HCT116 (cell line): ENCODE results near the gene IKZF3. TPM values are rescaled to one million over a fixed set of nuclear protein-coding genes. Genes with fewer than 3 reads are reported as not detected.
A peak's percentile ranks its signal among the peaks of the same experiment; 100 is the strongest.

Experiments
- ATAC-seq: fragments of 200-7000 bp; cut with Tn5 transposase; 2 replicates; pipeline ENCODE4 v1.9.1; 2020; ENCODE audit warnings: mild to moderate bottlenecking, moderate library complexity
- BruUV-seq: library from RNA; stranded (reverse); fragments of 400-500 nt; replicated peaks from 2 replicates; lab custom pipeline; 2021; lab: Mats Ljungman, UMichigan
- CTCF ChIA-PET: fragments of 300-600 bp; sonication (Branson Sonifier 250); formaldehyde crosslinking; loops from one replicate; lab custom pipeline; 2021; ENCODE audit warnings: antibody characterized with exemption; lab: Charles Lee
- POLR2A ChIA-PET: fragments of 300-600, 350-600 bp; sonication (Branson Sonifier 250); formaldehyde crosslinking; loops from one replicate; lab custom pipeline; 2021; ENCODE audit warnings: antibody characterized with exemption; lab: Charles Lee
- RAD21 ChIA-PET, 2 experiments: fragments of 300-600 bp; sonication (Branson Sonifier 250); formaldehyde crosslinking; loops; one replicate each; lab custom pipeline; 2023; ENCODE audit warnings: low total read pairs in 2 of 2; ENCODE audit not compliant: uncharacterized antibody in 2 of 2, unreplicated experiment in 2 of 2, low non-redundant PET in 1 of 2; lab: Charles Lee
- DNase-seq: peaks from one replicate; pipeline ENCODE4 v3.0.0-alpha.2; 2010; ENCODE audit warnings: low read depth, low spot score
- H2AFZ ChIP-seq: fragments of 200-600 bp; shearing (Covaris generic), sonication (generic); 2 replicates; pipeline ENCODE4 v1.6.1; 2017; ENCODE audit warnings: low read depth, mixed run types, mixed read lengths, antibody characterized with exemption, low read length; ENCODE audit not compliant: poor library complexity, severe bottlenecking
- H3K27ac ChIP-seq: 2 replicates; pipeline ENCODE4 v1.5.1; 2012; ENCODE audit warnings: low read depth, low read length
- H3K27me3 ChIP-seq: fragments of 200-600 bp; sonication (generic); 2 replicates; pipeline ENCODE4 v1.6.1; 2016; ENCODE audit warnings: mixed run types, low read length, mixed read lengths; ENCODE audit not compliant: insufficient read depth
- H3K36me3 ChIP-seq, 2 experiments: fragments of 200-500 bp in 1 of 2; fragments of 200-600 bp in 1 of 2; sonication (Bioruptor generic) in 1 of 2; sonication (generic) in 1 of 2; 2 replicates each; pipeline versions ENCODE4 v1.5.1 to v1.6.1; 2014 to 2016; ENCODE audit warnings: low read length in 2 of 2, inconsistent platforms in 1 of 2, mixed read lengths in 1 of 2, mixed run types in 1 of 2; ENCODE audit not compliant: insufficient read depth in 2 of 2, control insufficient read depth in 1 of 2
- H3K4me1 ChIP-seq, 2 experiments: fragments of 200-600 bp in 1 of 2; sonication (generic) in 1 of 2; 2 replicates each; pipeline versions ENCODE4 v1.5.1 to v1.6.1; 2012 to 2017; ENCODE audit warnings: low read length in 2 of 2, inconsistent platforms in 1 of 2, mild to moderate bottlenecking in 1 of 2, mixed read lengths in 1 of 2, mixed run types in 1 of 2, moderate library complexity in 1 of 2; ENCODE audit not compliant: insufficient read depth in 2 of 2, control insufficient read depth in 1 of 2
- H3K4me2 ChIP-seq: fragments of 200-600 bp; sonication (generic); 2 replicates; pipeline ENCODE4 v1.6.1; 2017; ENCODE audit warnings: mixed run types, low read length, mixed read lengths
- H3K4me3 ChIP-seq, 2 experiments: fragments of 200-600 bp in 1 of 2; sonication (generic) in 1 of 2; replicated peaks in 1 of 2; 2 replicates each; pipeline ENCODE4 v1.5.1; 2011 to 2016; ENCODE audit warnings: low read length in 2 of 2, control low read depth in 1 of 2, low read depth in 1 of 2, mild to moderate bottlenecking in 1 of 2, mixed read lengths in 1 of 2, mixed run types in 1 of 2
- H3K79me2 ChIP-seq: fragments of 200-600 bp; sonication (generic); 2 replicates; pipeline ENCODE4 v1.6.1; 2017; ENCODE audit warnings: mild to moderate bottlenecking, mixed run types, low read length, moderate library complexity, mixed read lengths; ENCODE audit not compliant: insufficient read depth
- H3K9ac ChIP-seq: fragments of 200-600 bp; sonication (generic); 2 replicates; pipeline ENCODE4 v1.6.1; 2016; ENCODE audit warnings: low read length, mixed read lengths
- H3K9me2 ChIP-seq: fragments of 200-600 bp; sonication (generic), shearing (Covaris generic); 2 replicates; pipeline ENCODE4 v1.6.1; 2017; ENCODE audit warnings: mixed run types, mild to moderate bottlenecking, moderate library complexity; ENCODE audit not compliant: insufficient read depth
- H3K9me3 ChIP-seq, 2 experiments: fragments of 200-500 bp in 1 of 2; fragments of 200-600 bp in 1 of 2; sonication (Bioruptor generic) in 1 of 2; sonication (generic) in 1 of 2; 2 replicates each; pipeline ENCODE4 v1.6.1; 2014 to 2017; ENCODE audit warnings: low read length in 2 of 2, mixed read lengths in 2 of 2, inconsistent platforms in 1 of 2, low read depth in 1 of 2, mild to moderate bottlenecking in 1 of 2, mixed run types in 1 of 2, moderate library complexity in 1 of 2; ENCODE audit not compliant: control insufficient read depth in 1 of 2, insufficient read depth in 1 of 2
- H4K20me1 ChIP-seq: fragments of 200-600 bp; sonication (generic), shearing (Covaris generic); 2 replicates; pipeline ENCODE4 v1.6.1; 2017; ENCODE audit warnings: mixed run types, mild to moderate bottlenecking, moderate library complexity; ENCODE audit not compliant: insufficient read depth
- CBX3 ChIP-seq: IDR thresholded peaks from 2 replicates; pipeline ENCODE4 v1.6.1; 2012; ENCODE audit warnings: low read depth
- CEBPB ChIP-seq: IDR thresholded peaks from 2 replicates; pipeline ENCODE4 v1.6.1; 2012; ENCODE audit warnings: low read depth
- ELF1 ChIP-seq: IDR thresholded peaks from 2 replicates; pipeline ENCODE4 v1.6.1; 2012; ENCODE audit warnings: low read depth, borderline replicate concordance
- POLR2AphosphoS5 ChIP-seq: IDR thresholded peaks from 2 replicates; pipeline ENCODE4 v1.6.1; 2011; ENCODE audit warnings: mild to moderate bottlenecking, low read depth, low read length, moderate library complexity
- SP1 ChIP-seq: IDR thresholded peaks from 2 replicates; pipeline ENCODE4 v1.6.1; 2012; ENCODE audit warnings: low read depth
- SRF ChIP-seq: IDR thresholded peaks from 2 replicates; pipeline ENCODE4 v1.6.1; 2012; ENCODE audit warnings: low read depth
- intact Hi-C: fragments of 100-400 bp; cut with micrococcal nuclease; formaldehyde crosslinking; loops from 2 replicates; pipeline ENCODE4 v1.10.0; 2022
- total RNA-seq: library from RNA; stranded (reverse); gene quantifications from one replicate; pipeline ENCODE4 v1.2.1, GENCODE V29; 2021; ENCODE audit not compliant: unreplicated experiment
- TF ChIP-seq, protein P1 (sequence below), 3 experiments: fragments of 200-600 bp in 1 of 3; sonication (generic) in 1 of 3; IDR thresholded peaks in 2 of 3; conservative IDR thresholded peaks in 1 of 3; 2 replicates each; pipeline ENCODE4 v1.5.1; 2012 to 2017; ENCODE audit warnings: low read depth in 2 of 3, low read length in 2 of 3, antibody characterized with exemption in 1 of 3, borderline replicate concordance in 1 of 3, control low read depth in 1 of 3, mild to moderate bottlenecking in 1 of 3, mixed read lengths in 1 of 3, mixed run types in 1 of 3, moderate library complexity in 1 of 3; ENCODE audit not compliant: insufficient read depth in 1 of 3
- TF ChIP-seq, protein P2 (sequence below): IDR thresholded peaks from 2 replicates; pipeline ENCODE4 v1.6.1; 2012; ENCODE audit warnings: low read depth

Gene IKZF3
- total RNA-seq, 1 experiment from 2014 or later, result 0.30 TPM

DNA sequence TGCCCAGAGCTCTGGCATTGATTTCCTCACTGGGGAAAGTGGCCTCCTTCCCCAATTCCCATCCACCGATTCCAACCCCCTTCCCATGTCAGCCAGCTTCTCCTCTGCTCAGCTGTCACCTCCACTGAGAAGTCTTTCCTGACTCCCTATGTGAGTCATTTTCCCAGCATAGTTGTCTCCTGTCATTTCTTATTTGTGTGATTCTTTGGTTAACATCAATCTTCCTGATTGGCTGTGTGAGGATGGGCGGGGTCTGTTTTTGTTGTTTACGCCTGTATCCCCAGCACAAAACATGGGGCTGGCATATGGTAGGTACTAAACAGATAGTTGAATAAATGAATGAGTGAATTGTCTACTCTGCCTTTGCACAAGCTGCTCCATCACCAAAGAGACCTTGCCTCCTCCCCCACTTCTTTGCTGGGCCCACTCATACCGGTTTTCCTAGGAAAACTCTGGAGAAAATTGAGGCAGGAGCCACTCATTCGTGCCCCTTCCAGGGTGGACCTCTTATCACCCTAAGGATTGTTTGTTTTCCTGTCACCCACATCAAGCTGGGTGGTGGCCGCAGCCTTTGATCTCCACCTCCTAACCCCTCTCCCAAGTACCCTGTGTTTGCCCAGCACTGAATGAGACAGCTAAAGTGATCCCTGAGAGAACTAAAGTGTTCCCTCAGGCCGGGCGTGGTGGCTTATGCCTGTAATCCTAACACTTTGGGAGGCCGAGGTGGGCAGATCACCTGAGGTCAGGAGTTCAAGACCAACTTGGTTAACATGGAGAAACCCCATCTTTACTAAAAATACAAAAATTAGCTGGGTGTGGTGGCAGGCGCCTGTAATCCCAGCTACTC lies 127.6 kb downstream of the IKZF3 start:
- H3K79me2 ChIP-seq, result peaks cover 22% of the 10 kb centered on the region; the same call in 1 of the 2 replicates
- ChIA-PET RAD21 (interaction anchor here in 1 of 2 experiments (0.6 kb wide), 1 partner anchor 31 kb away, joined by 5 read pairs; no protein-coding TSS in a partner anchor), CTCF (interaction anchor here (1.1 kb wide), 1 partner anchor 115 kb away, joined by 3 read pairs; no protein-coding TSS in a partner anchor), POLR2A (no interaction called here)
- BruUV-seq, result no TSS peak
- no peak overlapping the region for H2AFZ ChIP-seq
- no peaks in the 10 kb centered on the region for H3K36me3 ChIP-seq
- intact Hi-C loops, result loop anchor here (5.0 to 10.0 kb wide), 2 partner anchors 114 to 218 kb away; no protein-coding TSS in a partner anchor
- no peak overlapping the region for H3K4me3 ChIP-seq
- H3K4me1 ChIP-seq, result peaks cover 31 to 58% of the 10 kb centered on the region in 2 experiments
- H3K27me3 ChIP-seq, result no peaks in the 10 kb centered on the region
- no peaks in the 10 kb centered on the region for H3K9me3 ChIP-seq
- peak overlapping the region; percentile 16; the same call in 1 of the 2 replicates for H3K27ac ChIP-seq
- no peak for ATAC-seq
- TF ChIP-seq CBX3 (no peak), SP1 (peak; percentile 65)
- TF ChIP-seq, all 23 proteins: peak for 1
- Histone ChIP-seq H3K9ac (no peak overlapping the region; the same call in 1 of the 2 replicates), H3K4me2 (peak overlapping the region; percentile 100), H4K20me1 (no peaks in the 10 kb centered on the region), H3K9me2 (no peaks in the 10 kb centered on the region)
- DNase-seq, result peak; percentile 47

DNA sequence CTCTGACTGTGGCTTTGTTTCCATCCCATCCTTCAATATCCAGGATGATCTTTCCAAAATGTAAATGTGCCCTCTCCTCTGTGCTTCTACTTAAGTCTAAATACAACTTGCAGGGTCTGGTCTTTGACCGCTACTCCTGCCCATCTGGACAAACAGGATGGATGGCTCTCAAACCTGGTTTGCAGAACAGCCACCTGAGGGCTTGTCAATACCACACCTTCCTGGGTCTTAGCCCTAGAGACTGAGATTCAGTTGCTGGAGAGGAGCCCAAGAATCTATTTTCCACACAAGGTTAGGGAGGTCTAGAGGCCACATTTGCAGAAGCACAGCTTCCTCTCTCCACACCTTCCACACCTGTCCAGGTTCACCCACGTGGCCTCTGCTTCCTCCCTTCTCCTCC lies 128.2 kb downstream of the IKZF3 start:
- POLR2A ChIA-PET, result no interaction called here
- ATAC-seq (no peak), DNase-seq (no peak)
- H4K20me1 ChIP-seq, result no peaks in the 10 kb centered on the region
- H3K4me3 ChIP-seq, result no peak overlapping the region
- peak overlapping the region; percentile 100 for H3K4me2 ChIP-seq
- peaks cover 17% of the 10 kb centered on the region; the same call in 1 of the 2 replicates for H3K79me2 ChIP-seq
- no peaks in the 10 kb centered on the region for H3K9me3 ChIP-seq
- TF ChIP-seq ELF1 (no peak), CBX3 (no peak), POLR2AphosphoS5 (no peak), CEBPB (no peak), SRF (no peak)
- TF ChIP-seq, protein P1, sequence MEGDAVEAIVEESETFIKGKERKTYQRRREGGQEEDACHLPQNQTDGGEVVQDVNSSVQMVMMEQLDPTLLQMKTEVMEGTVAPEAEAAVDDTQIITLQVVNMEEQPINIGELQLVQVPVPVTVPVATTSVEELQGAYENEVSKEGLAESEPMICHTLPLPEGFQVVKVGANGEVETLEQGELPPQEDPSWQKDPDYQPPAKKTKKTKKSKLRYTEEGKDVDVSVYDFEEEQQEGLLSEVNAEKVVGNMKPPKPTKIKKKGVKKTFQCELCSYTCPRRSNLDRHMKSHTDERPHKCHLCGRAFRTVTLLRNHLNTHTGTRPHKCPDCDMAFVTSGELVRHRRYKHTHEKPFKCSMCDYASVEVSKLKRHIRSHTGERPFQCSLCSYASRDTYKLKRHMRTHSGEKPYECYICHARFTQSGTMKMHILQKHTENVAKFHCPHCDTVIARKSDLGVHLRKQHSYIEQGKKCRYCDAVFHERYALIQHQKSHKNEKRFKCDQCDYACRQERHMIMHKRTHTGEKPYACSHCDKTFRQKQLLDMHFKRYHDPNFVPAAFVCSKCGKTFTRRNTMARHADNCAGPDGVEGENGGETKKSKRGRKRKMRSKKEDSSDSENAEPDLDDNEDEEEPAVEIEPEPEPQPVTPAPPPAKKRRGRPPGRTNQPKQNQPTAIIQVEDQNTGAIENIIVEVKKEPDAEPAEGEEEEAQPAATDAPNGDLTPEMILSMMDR (IDR thresholded peaks at IDR 0.05 in 2 of 3, conservative IDR thresholded peaks at IDR 0.05 in 1 of 3; ENCODE audit: borderline replicate concordance in 1 of 3, insufficient read depth in 1 of 3, low read depth in 2 of 3, low read length in 2 of 3), result no peak
- TF ChIP-seq, protein P2, sequence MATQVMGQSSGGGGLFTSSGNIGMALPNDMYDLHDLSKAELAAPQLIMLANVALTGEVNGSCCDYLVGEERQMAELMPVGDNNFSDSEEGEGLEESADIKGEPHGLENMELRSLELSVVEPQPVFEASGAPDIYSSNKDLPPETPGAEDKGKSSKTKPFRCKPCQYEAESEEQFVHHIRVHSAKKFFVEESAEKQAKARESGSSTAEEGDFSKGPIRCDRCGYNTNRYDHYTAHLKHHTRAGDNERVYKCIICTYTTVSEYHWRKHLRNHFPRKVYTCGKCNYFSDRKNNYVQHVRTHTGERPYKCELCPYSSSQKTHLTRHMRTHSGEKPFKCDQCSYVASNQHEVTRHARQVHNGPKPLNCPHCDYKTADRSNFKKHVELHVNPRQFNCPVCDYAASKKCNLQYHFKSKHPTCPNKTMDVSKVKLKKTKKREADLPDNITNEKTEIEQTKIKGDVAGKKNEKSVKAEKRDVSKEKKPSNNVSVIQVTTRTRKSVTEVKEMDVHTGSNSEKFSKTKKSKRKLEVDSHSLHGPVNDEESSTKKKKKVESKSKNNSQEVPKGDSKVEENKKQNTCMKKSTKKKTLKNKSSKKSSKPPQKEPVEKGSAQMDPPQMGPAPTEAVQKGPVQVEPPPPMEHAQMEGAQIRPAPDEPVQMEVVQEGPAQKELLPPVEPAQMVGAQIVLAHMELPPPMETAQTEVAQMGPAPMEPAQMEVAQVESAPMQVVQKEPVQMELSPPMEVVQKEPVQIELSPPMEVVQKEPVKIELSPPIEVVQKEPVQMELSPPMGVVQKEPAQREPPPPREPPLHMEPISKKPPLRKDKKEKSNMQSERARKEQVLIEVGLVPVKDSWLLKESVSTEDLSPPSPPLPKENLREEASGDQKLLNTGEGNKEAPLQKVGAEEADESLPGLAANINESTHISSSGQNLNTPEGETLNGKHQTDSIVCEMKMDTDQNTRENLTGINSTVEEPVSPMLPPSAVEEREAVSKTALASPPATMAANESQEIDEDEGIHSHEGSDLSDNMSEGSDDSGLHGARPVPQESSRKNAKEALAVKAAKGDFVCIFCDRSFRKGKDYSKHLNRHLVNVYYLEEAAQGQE, result no peak
- peaks cover 27 to 58% of the 10 kb centered on the region in 2 experiments for H3K4me1 ChIP-seq
- H3K9ac ChIP-seq, result no peak overlapping the region; the same call in 1 of the 2 replicates
- no peaks in the 10 kb centered on the region for H3K27me3 ChIP-seq
- CTCF ChIA-PET, result no interaction called here
- no peak overlapping the region for H3K27ac ChIP-seq
- no TSS peak for BruUV-seq
- H2AFZ ChIP-seq, result no peak overlapping the region
- intact Hi-C loops, result loop anchor here (5.0 to 10.0 kb wide), 2 partner anchors 114 to 219 kb away; no protein-coding TSS in a partner anchor
- H3K9me2 ChIP-seq, result no peaks in the 10 kb centered on the region
- RAD21 ChIA-PET, result no interaction called here
- H3K36me3 ChIP-seq, result no peaks in the 10 kb centered on the region
